ENCODE data around the gene ANKRD62. TPM values are rescaled to one million over a fixed set of nuclear protein-coding genes. Genes with fewer than 3 reads are reported as not detected.

The ANKRD62 gene
- total RNA-seq: 0.63 TPM

GRCh38 chr18:12093520-12094257 lies at the start of gene ANKRD62:
TSS of gene ANKRD62 (plus strand) at chr18:12093843. CDS start at chr18:12094018, 175 bp downstream.

Small RNA genes within 50 kb of the gene (small RNA-seq; reads per million reads assigned to genes)
- not detected for gene RNU6-324P (ENCODE audit: low replicate concordance)

Other genes with a start within 250 kb of the ANKRD62 start
- gene CHMP1B, start 242.4 kb upstream of the ANKRD62 start, total RNA-seq: 54.5 TPM
- 31.9 TPM for gene MPPE1, start 185.5 kb upstream of the ANKRD62 start, total RNA-seq
- 2.8 TPM for gene IMPA2, start 112.3 kb upstream of the ANKRD62 start, total RNA-seq
- 3.4 TPM for gene CIDEA, start 160.5 kb downstream of the ANKRD62 start, total RNA-seq
- 37.9 TPM for gene TUBB6, start 214.4 kb downstream of the ANKRD62 start, total RNA-seq